Muscle of back (tissue), 11 donors: ENCODE data around the gene MAPRE2. TPM values are rescaled to one million over a fixed set of nuclear protein-coding genes. Genes with fewer than 3 reads are reported as not detected.
A peak's percentile ranks its signal among the peaks of the same experiment; 100 is the strongest.

Experiments used
- DNase-seq, 3 donors: peaks; one replicate each; pipeline versions ENCODE4 v3.0.0 to v3.0.0-alpha.2; 2013
- polyA plus RNA-seq, 10 donors: library from polyadenylated mRNA; unstranded; fragments of 120-200 nt; gene quantifications; one replicate each; pipeline ENCODE4 v1.2.1, GENCODE V29; 2013; ENCODE audit not compliant: insufficient read length in 10 of 10

The MAPRE2 gene
- polyA plus RNA-seq, 10 donors, result 24.6 to 35.5 (median 30.4) TPM

- DNase-seq, result no peak
These were observed 19.1 kb downstream of the MAPRE2 start for GRCh38 chr18:35060122-35060815.

- DNase-seq, result no peak
These were observed 20.1 kb downstream of the MAPRE2 start for GRCh38 chr18:35061336-35061735.

- DNase-seq, result no peak
These were observed 20.6 kb downstream of the MAPRE2 start for GRCh38 chr18:35061804-35062203.

GRCh38 chr18:35062408-35062807, 21.2 kb downstream of the MAPRE2 start:
- no peak for DNase-seq

GRCh38 chr18:35063875-35064690, 22.9 kb downstream of the MAPRE2 start:
- no peak for DNase-seq

GRCh38 chr18:35067454-35067853, 26.2 kb downstream of the MAPRE2 start:
- DNase-seq, result no peak

- no peak for DNase-seq
These were observed 30.6 kb downstream of the MAPRE2 start for GRCh38 chr18:35071819-35072247.

GRCh38 chr18:35072616-35073015, 31.4 kb downstream of the MAPRE2 start:
- DNase-seq, result no peak

- no peak for DNase-seq
These were observed 32.2 kb downstream of the MAPRE2 start for GRCh38 chr18:35073186-35074105.

GRCh38 chr18:35074581-35074980, 33.4 kb downstream of the MAPRE2 start:
- no peak for DNase-seq

GRCh38 chr18:35075132-35075531, 33.9 kb downstream of the MAPRE2 start:
- DNase-seq, result no peak

GRCh38 chr18:35076135-35076924, 35.1 kb downstream of the MAPRE2 start:
- peak in 1 of 3 donors; percentile 69 for DNase-seq

GRCh38 chr18:35077937-35078336, 36.7 kb downstream of the MAPRE2 start:
- DNase-seq, result no peak

- no peak for DNase-seq
These were observed 38.8 kb downstream of the MAPRE2 start for GRCh38 chr18:35080058-35080457.

- no peak for DNase-seq
These were observed 42.0 kb downstream of the MAPRE2 start for GRCh38 chr18:35083174-35083712.

- DNase-seq, result no peak
These were observed 43.6 kb downstream of the MAPRE2 start for GRCh38 chr18:35084494-35085449.

- no peak for DNase-seq
These were observed 44.5 kb downstream of the MAPRE2 start for GRCh38 chr18:35085450-35086380.

- DNase-seq, result no peak
These were observed 45.5 kb downstream of the MAPRE2 start for GRCh38 chr18:35086704-35087103.

GRCh38 chr18:35087726-35088125, 46.5 kb downstream of the MAPRE2 start:
- DNase-seq, result no peak
